Measurements from ENCODE around the gene MIPOL1. TPM values are rescaled to one million over a fixed set of nuclear protein-coding genes. Genes with fewer than 3 reads are reported as not detected.

The MIPOL1 gene
- total and polyA plus RNA-seq, 2 experiments from 2014 or later = 16.6 to 24.8 TPM

GRCh38 chr14:37590428-37591139 lies 392.8 kb downstream of the MIPOL1 start:
- Mint-ChIP-seq H3K4me3 (peak overlapping the region; percentile 65; the same call in 2 of the 3 replicates), H3K4me1 (peaks cover 56% of the 10 kb centered on the region), H3K27ac (no peak overlapping the region), H3K9me3 (no peaks in the 10 kb centered on the region; the same call in 2 of the 3 replicates), H3K27me3 (ENCODE audit: insufficient read depth, low read depth, poor library complexity) (peaks cover 90% of the 10 kb centered on the region), H3K36me3 (ENCODE audit: low read depth) (no peaks in the 10 kb centered on the region; the same call in 2 of the 3 replicates)
- Histone ChIP-seq H2AFZ (no peak overlapping the region), H4K20me1 (replicated peaks; ENCODE audit: insufficient read depth) (peaks cover 29% of the 10 kb centered on the region), H3K27ac (ENCODE audit: low read depth) (no peak overlapping the region), H3K4me2 (peak overlapping the region; percentile 80), H3K4me3 (peak overlapping the region; percentile 49; the same call in 1 of the 2 replicates), H3K9me2 (ENCODE audit: insufficient read depth) (no peaks in the 10 kb centered on the region), H3K27me3 (ENCODE audit: insufficient read depth) (peaks cover 99% of the 10 kb centered on the region), H3K79me2 (replicated peaks; ENCODE audit: insufficient read depth) (no peaks in the 10 kb centered on the region), H3K36me3 (ENCODE audit: insufficient read depth) (no peaks in the 10 kb centered on the region), H3F3A (replicated peaks; ENCODE audit: low read depth) (peaks cover 6% of the 10 kb centered on the region), H3K4me1 (ENCODE audit: insufficient read depth) (peaks cover 54% of the 10 kb centered on the region)
- ATAC-seq (no peak), DNase-seq (ENCODE audit: low spot score) (no peak)
- no peak for TF ChIP-seq JUNB (IDR thresholded peaks at IDR 0.05; ENCODE audit: unreplicated experiment)
- no peak for TF ChIP-seq ETS1 (IDR thresholded peaks at IDR 0.05)
- peak; percentile 60 for TF ChIP-seq EZH2 (IDR thresholded peaks at IDR 0.05; ENCODE audit: low read depth, unreplicated experiment)
- TF ChIP-seq CTCF (conservative IDR thresholded peaks at IDR 0.05; ENCODE audit: low read depth in 2 of 2) = no peak
- no peak for TF ChIP-seq ZNF331 (CRISPR knock-in tag; IDR thresholded peaks at IDR 0.05; ENCODE audit: low read depth)

- TF ChIP-seq JUNB (IDR thresholded peaks at IDR 0.05; ENCODE audit: unreplicated experiment) (no peak), CTCF (conservative IDR thresholded peaks at IDR 0.05; ENCODE audit: low read depth in 2 of 2) (peak; percentile 59 to 79), POLR2AphosphoS5 (IDR thresholded peaks at IDR 0.05; ENCODE audit: low read depth) (no peak)
- no peak overlapping the region for H3K27ac Mint-ChIP-seq
- H3K4me3 ChIP-seq = peak overlapping the region; percentile 49
Observed at GRCh38 chr14:37591311-37591940, 393.7 kb downstream of the MIPOL1 start.

More at GRCh38 chr14:37591311-37591940, 393.7 kb downstream of the MIPOL1 start:
- Mint-ChIP-seq H3K36me3 (ENCODE audit: low read depth) (no peaks in the 10 kb centered on the region; the same call in 2 of the 3 replicates), H3K9me3 (no peaks in the 10 kb centered on the region; the same call in 2 of the 3 replicates), H3K4me1 (peaks cover 55% of the 10 kb centered on the region), H3K27me3 (ENCODE audit: insufficient read depth, low read depth, poor library complexity) (peaks cover 90% of the 10 kb centered on the region), H3K4me3 (peak overlapping the region; percentile 65)
- peak; percentile 70 for ATAC-seq
- Histone ChIP-seq H2AFZ (0 out of 2 replicates have a peak overlapping the region, but pooled peaks have one; percentile 69), H3K9me2 (ENCODE audit: insufficient read depth) (no peaks in the 10 kb centered on the region), H3K36me3 (ENCODE audit: insufficient read depth) (no peaks in the 10 kb centered on the region), H3K27me3 (ENCODE audit: insufficient read depth) (peaks cover 99% of the 10 kb centered on the region), H3K79me2 (replicated peaks; ENCODE audit: insufficient read depth) (no peaks in the 10 kb centered on the region), H3K4me1 (ENCODE audit: insufficient read depth) (peaks cover 53% of the 10 kb centered on the region), H3F3A (replicated peaks; ENCODE audit: low read depth) (peaks cover 12% of the 10 kb centered on the region), H3K4me2 (peak overlapping the region; percentile 80), H3K27ac (ENCODE audit: low read depth) (no peak overlapping the region), H4K20me1 (replicated peaks; ENCODE audit: insufficient read depth) (peaks cover 31% of the 10 kb centered on the region)
- DNase-seq (ENCODE audit: low spot score) = peak; percentile 83

Measured in GM23338 (cell line).